Measurements from ENCODE around the gene OAS1.
"Not testable (repeated sequence)": the region's sequence is repeated elsewhere in the genome, so short reads cannot be mapped to it uniquely, and the experiment has no call there.

Gene OAS1

GRCh38 chr12:112937741-112938719, 31.3 kb downstream of the OAS1 start, which contains the start of gene OAS3:
TSS of gene OAS3 (plus strand) at chr12:112938474. CDS start at chr12:112938531, 57 bp downstream.
- DNase-seq = peak; percentile 58

DNA sequence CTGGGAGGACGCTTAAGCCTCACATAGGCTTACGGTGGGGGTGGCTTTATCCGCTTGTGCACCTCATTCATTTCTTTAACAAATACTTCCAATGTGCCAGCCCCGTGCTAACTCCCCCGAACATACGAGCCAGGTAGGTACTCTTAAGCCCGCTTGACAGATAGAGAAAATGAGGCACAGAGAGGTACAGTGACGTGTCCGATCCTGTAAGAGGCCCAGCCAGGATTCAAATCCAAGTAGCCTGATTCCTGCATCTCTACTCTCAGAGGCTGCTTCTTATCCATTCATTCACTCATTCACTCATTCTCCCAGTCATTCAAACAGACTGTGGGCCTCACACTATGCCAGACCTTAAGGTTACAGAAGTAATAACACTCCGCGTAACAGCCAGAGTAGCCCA, 32.0 kb downstream of the OAS1 start:
- DNase-seq = no peak

DNA sequence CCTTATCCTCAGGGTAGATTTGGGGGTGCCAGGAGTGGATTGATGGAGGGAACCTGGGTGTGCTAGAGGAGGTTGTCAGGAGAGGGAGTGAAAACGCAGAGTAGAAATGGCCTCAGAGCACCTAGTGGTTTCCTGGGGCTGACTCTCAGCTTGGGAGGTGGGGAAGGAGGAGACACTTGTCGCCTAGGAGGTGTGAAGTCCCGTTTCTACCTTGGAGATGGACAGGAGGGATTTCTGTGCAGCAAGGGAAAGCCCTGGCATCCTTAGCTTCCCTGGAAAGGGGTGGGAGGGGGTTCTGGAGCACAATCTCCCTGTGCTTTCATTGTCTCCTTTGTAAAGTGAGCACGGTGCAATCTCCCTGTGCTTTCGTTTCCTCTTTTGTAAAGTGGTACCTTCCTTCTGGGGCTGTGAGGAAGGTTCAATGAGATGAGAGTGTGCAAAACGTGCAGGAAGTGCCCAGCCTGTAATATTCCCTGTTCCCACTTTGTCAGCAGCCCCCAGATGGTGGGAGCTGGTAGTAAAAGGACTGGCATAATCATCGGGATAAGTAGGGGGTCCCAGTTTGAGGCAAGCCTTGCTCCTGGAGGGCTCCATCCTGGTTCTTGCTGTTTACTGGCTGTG, 33.1 kb downstream of the OAS1 start:
- DNase-seq = no peak

GRCh38 chr12:112941528-112942335, 35.0 kb downstream of the OAS1 start:
- DNase-seq = no peak

- DNase-seq = no peak
Observed at GRCh38 chr12:112942572-112942971, 35.8 kb downstream of the OAS1 start.

GRCh38 chr12:112944024-112944690, 37.4 kb downstream of the OAS1 start:
- DNase-seq = no peak

DNA sequence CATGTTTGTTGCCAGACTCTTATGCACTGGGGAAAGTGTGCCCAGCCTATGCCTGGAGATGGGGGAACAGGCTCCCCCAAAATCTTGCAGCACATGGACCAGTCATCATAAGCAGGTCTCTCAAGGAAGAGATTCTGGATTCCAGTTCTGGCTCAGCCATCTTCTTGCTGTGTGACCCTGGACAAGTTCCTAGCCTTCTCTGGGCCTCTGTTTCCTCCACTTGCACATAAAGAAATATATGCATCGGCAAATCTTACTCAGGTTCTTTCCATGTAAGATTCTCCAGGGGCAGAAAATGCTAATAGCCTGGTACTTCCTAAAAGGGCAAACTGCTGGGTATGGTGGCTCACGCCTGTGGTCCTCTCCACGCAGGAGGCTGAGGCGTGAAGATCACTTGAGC, 38.8 kb downstream of the OAS1 start:
- DNase-seq = no peak

DNA sequence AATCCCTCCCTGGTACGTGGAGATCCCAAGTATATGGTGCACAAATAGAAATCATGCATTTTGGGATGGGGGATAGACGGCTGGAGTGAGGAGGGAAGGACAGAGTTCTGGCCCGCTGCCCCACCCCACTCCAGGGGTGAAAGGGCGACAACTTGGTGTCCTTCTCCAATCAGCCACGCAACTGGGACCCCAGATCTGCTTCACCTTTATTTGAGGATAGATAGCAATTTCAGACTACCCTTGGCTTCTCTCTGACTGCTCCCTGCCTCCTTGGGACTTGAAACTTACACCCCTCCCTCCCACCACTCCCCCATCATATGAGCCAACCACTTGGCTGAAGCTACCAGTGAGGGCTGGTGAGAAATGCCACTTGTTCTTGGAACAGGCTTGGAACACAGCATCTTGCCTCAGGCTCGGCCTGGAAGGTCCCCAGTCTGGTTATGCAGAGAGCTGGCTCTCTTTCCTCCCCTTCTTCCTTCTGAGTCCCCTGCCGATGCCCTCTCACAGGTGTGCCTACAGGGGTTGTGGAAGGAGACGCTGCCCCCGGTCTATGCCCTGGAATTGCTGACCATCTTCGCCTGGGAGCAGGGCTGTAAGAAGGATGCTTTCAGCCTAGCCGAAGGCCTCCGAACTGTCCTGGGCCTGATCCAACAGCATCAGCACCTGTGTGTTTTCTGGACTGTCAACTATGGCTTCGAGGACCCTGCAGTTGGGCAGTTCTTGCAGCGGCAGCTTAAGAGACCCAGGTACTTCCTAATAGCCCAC, 39.7 kb downstream of the OAS1 start:
- no peak for DNase-seq

- DNase-seq = no peak
Observed at GRCh38 chr12:112947314-112947713, 40.6 kb downstream of the OAS1 start.

GRCh38 chr12:112947761-112948160, 41.0 kb downstream of the OAS1 start:
- DNase-seq = no peak

- DNase-seq = no peak
Observed at GRCh38 chr12:112948806-112949205, 42.0 kb downstream of the OAS1 start.

DNA sequence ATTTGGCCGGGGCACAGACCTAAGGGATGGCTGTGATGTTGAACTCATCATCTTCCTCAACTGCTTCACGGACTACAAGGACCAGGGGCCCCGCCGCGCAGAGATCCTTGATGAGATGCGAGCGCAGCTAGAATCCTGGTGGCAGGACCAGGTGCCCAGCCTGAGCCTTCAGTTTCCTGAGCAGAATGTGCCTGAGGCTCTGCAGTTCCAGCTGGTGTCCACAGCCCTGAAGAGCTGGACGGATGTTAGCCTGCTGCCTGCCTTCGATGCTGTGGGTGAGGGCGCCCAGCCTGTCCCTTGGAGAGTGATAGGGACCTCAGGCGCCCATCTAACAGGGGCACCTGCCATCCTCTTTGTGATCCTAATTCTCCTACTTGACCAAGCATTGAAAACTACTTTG, 43.9 kb downstream of the OAS1 start:
- DNase-seq = no peak

GRCh38 chr12:112957125-112957524, 50.4 kb downstream of the OAS1 start:
- DNase-seq = not testable (repeated sequence)

GRCh38 chr12:112961074-112961473, 54.3 kb downstream of the OAS1 start:
- DNase-seq = no peak

- DNase-seq = no peak
Observed at GRCh38 chr12:112961536-112961935, 54.8 kb downstream of the OAS1 start.

DNA sequence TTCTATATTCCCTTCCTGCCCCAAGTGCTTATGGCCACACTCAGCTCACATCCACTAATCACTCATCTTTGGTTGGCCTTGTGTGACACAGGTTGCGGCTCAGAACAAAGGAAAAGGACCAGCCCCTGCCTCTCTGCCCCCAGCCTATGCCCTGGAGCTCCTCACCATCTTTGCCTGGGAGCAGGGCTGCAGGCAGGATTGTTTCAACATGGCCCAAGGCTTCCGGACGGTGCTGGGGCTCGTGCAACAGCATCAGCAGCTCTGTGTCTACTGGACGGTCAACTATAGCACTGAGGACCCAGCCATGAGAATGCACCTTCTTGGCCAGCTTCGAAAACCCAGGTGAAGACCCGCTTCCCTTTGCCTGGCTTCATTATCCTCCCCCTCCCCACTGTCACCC, 55.8 kb downstream of the OAS1 start:
- DNase-seq = no peak

GRCh38 chr12:112963227-112963861, 56.6 kb downstream of the OAS1 start:
- DNase-seq = no peak

DNA sequence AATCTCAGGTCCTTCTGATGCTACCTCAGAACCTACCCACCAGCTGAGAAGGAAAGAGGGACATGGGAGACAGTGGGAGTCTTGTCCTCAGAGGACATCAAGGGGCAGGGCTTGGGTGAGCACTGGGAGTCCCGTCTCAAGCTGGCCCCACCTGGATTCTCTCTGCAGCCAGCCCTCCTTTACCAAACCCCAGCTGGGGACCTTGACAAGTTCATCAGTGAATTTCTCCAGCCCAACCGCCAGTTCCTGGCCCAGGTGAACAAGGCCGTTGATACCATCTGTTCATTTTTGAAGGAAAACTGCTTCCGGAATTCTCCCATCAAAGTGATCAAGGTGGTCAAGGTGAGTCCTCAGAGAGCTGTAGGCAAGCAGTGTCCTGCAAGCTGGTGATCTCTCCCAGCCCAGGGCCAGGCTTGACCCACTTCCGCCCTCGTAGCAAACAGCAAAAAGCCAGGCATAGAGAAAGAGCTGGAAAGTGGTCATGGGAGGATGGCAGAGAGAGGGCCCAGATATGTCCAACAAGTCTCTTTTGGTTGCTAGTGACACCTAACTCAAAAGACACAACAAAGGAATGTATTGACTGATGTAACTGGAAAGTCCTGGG, 57.4 kb downstream of the OAS1 start:
- no peak for DNase-seq

DNA sequence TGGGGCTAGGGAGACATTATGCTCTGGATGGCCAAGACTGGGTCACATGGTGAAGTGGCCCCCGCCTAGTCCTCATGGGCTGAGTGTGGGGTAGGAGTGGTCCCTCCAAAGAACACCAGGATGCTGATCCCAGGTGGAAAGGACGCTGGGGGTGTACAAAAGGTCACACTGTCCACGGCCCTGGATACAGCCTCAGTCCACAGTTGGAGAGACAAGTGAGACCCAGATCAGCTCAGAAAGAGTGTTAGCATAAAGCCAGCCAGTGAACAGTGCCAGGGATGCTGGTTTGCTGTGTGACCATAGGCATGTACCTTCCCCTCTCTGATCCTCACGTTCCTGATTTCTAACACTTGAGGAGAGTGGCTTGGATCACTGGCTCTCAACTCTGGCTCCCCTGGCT, 58.2 kb downstream of the OAS1 start:
- no peak for DNase-seq

GRCh38 chr12:112965643-112966042, 58.9 kb downstream of the OAS1 start:
- no peak for DNase-seq

DNA sequence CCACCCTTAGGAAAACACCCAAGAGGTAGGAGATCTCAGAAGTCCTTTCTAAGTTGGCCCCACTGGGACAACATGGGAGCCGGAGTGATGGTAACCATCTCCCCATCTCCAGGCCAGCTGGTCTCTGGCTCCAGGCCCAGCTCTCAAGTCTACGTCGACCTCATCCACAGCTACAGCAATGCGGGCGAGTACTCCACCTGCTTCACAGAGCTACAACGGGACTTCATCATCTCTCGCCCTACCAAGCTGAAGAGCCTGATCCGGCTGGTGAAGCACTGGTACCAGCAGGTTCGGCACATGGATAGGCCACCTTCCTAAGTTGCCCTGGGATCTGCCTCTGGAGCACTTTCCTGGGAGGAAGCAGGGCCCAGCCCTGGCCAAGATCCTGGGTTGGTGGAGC, 60.5 kb downstream of the OAS1 start:
- no peak for DNase-seq
